Measurements from ENCODE around the gene HNRNPU. TPM values are rescaled to one million over a fixed set of nuclear protein-coding genes. Genes with fewer than 3 reads are reported as not detected.

HNRNPU gene
- polyA plus RNA-seq, 2 donors, result 94.5 to 127 TPM

Other genes starting within 250 kb of the HNRNPU start
- 1 to 10 TPM; 6.6 to 9.7 TPM for gene DESI2, start 211.4 kb downstream of the HNRNPU start, polyA plus RNA-seq
- gene COX20, start 28.9 kb downstream of the HNRNPU start, polyA plus RNA-seq, result 10 to 100 TPM; 35.8 to 59.8 TPM

Measured in esophagus (tissue), 2 donors.